RPMI8226 (cell line): ENCODE results near the gene MYO9B.

Experiments used
- DNase-seq: peaks from one replicate; pipeline ENCODE4 v3.0.0-alpha.2; 2015

MYO9B gene

GRCh38 chr19:17075035-17075863 lies at the start of gene MYO9B, which contains the start of gene HAUS8:
TSS of gene MYO9B (plus strand) at chr19:17075777. CDS start at chr19:17101718, 25,941 bp downstream.
TSS of gene HAUS8 (minus strand) at chr19:17075452. CDS start at chr19:17075422, 30 bp downstream.
- DNase-seq, result peak; percentile 100

GRCh38 chr19:17025991-17026658 lies 49.5 kb upstream of the MYO9B start:
- no peak for DNase-seq

GRCh38 chr19:17026706-17027534 lies 48.7 kb upstream of the MYO9B start, which contains the start of gene CPAMD8:
TSS of gene CPAMD8 (minus strand) at chr19:17026810. CDS start at chr19:17026642, 168 bp downstream.
- no peak for DNase-seq

GRCh38 chr19:17027535-17027975 lies 48.0 kb upstream of the MYO9B start:
- no peak for DNase-seq

- no peak for DNase-seq
Observed at GRCh38 chr19:17031741-17032140, 43.8 kb upstream of the MYO9B start.

- peak; percentile 49 for DNase-seq
Observed at GRCh38 chr19:17035842-17036424, 39.6 kb upstream of the MYO9B start.

- no peak for DNase-seq
Observed at GRCh38 chr19:17036640-17037039, 38.9 kb upstream of the MYO9B start.

- DNase-seq, result no peak
Observed at GRCh38 chr19:17037184-17037583, 38.4 kb upstream of the MYO9B start.

GRCh38 chr19:17037966-17038500 lies 37.5 kb upstream of the MYO9B start:
- DNase-seq, result no peak

GRCh38 chr19:17041976-17042375 lies 33.6 kb upstream of the MYO9B start:
- no peak for DNase-seq

- DNase-seq, result no peak
Observed at GRCh38 chr19:17043744-17044143, 31.8 kb upstream of the MYO9B start.

GRCh38 chr19:17045907-17046502 lies 29.6 kb upstream of the MYO9B start:
- DNase-seq, result no peak

GRCh38 chr19:17048885-17049453 lies 26.6 kb upstream of the MYO9B start:
- DNase-seq, result no peak

- DNase-seq, result no peak
Observed at GRCh38 chr19:17049711-17050280, 25.8 kb upstream of the MYO9B start.

- peak; percentile 47 for DNase-seq
Observed at GRCh38 chr19:17052439-17052838, 23.1 kb upstream of the MYO9B start.

GRCh38 chr19:17054746-17055145 lies 20.8 kb upstream of the MYO9B start:
- no peak for DNase-seq

GRCh38 chr19:17055636-17056035 lies 19.9 kb upstream of the MYO9B start:
- no peak for DNase-seq

GRCh38 chr19:17058236-17058635 lies 17.3 kb upstream of the MYO9B start:
- DNase-seq, result no peak

- no peak for DNase-seq
Observed at GRCh38 chr19:17060802-17061201, 14.8 kb upstream of the MYO9B start.

- no peak for DNase-seq
Observed at GRCh38 chr19:17061205-17061604, 14.4 kb upstream of the MYO9B start.

- DNase-seq, result no peak
Observed at GRCh38 chr19:17061691-17062090, 13.9 kb upstream of the MYO9B start.
